NCI-H526 treated with DMSO at 0.1 percent for 48 hours (cell line): Measurements from ENCODE around the gene GNB1.
"Not testable (repeated sequence)": the region's sequence is repeated elsewhere in the genome, so short reads cannot be mapped to it uniquely, and the experiment has no call there.

Experiments
- DNase-seq: peaks from one replicate; lab custom pipeline; 2025; lab: John Stamatoyannopoulos, UW

GNB1 gene

GRCh38 chr1:1760715-1761114 lies 130.2 kb downstream of the GNB1 start:
- DNase-seq = no peak

GRCh38 chr1:1760345-1760650 lies 130.6 kb downstream of the GNB1 start:
- no peak for DNase-seq

GRCh38 chr1:1759456-1760344 lies 131.2 kb downstream of the GNB1 start:
- no peak for DNase-seq

GRCh38 chr1:1758692-1759455 lies 132.0 kb downstream of the GNB1 start:
- no peak for DNase-seq

- no peak for DNase-seq
These were observed 132.7 kb downstream of the GNB1 start for GRCh38 chr1:1758059-1758621.

- no peak for DNase-seq
These were observed 133.3 kb downstream of the GNB1 start for GRCh38 chr1:1757422-1758058.

GRCh38 chr1:1756661-1757421 lies 134.0 kb downstream of the GNB1 start:
- DNase-seq = no peak

- no peak for DNase-seq
These were observed 135.0 kb downstream of the GNB1 start for GRCh38 chr1:1755852-1756251.

GRCh38 chr1:1755426-1755825 lies 135.5 kb downstream of the GNB1 start:
- no peak for DNase-seq

- no peak for DNase-seq
These were observed 136.7 kb downstream of the GNB1 start for GRCh38 chr1:1754051-1754815.

GRCh38 chr1:1753607-1754005 lies 137.3 kb downstream of the GNB1 start:
- no peak for DNase-seq

GRCh38 chr1:1752636-1753606 lies 138.0 kb downstream of the GNB1 start:
- no peak for DNase-seq

- DNase-seq = no peak
These were observed 138.7 kb downstream of the GNB1 start for GRCh38 chr1:1752190-1752589.

GRCh38 chr1:1749941-1750340 lies 140.9 kb downstream of the GNB1 start:
- not testable (repeated sequence) for DNase-seq

GRCh38 chr1:1748686-1749321 lies 142.1 kb downstream of the GNB1 start:
- DNase-seq = peak; percentile 18

GRCh38 chr1:1746566-1746909 lies 144.3 kb downstream of the GNB1 start:
- DNase-seq = not testable (repeated sequence)

- DNase-seq = not testable (repeated sequence)
These were observed 145.0 kb downstream of the GNB1 start for GRCh38 chr1:1745651-1746565.

- not testable (repeated sequence) for DNase-seq
These were observed 148.4 kb downstream of the GNB1 start for GRCh38 chr1:1742529-1742928.
